K562 (cell line): ENCODE results near the gene CXXC4. TPM values are rescaled to one million over a fixed set of nuclear protein-coding genes. Genes with fewer than 3 reads are reported as not detected.

ENCODE experiments used
- ATAC-seq: fragments of 200-7000 bp; cut with Tn5 transposase; 3 replicates; pipeline ENCODE4 v1.9.1; 2020; ENCODE audit warnings: moderate library complexity
- Bru-seq: library from RNA; stranded (reverse); fragments of 400-500 nt; gene quantifications from one replicate; lab custom pipeline; 2021; lab: Mats Ljungman, UMichigan
- BruChase-seq, 2 experiments: library from RNA; stranded (reverse); fragments of 400-500 nt; gene quantifications; one replicate each; lab custom pipeline; 2021; lab: Mats Ljungman, UMichigan
- BruUV-seq: library from RNA; stranded (reverse); fragments of 400-500 nt; replicated peaks from 2 replicates; lab custom pipeline; 2021; lab: Mats Ljungman, UMichigan
- CTCF ChIA-PET: fragments of 300-600 bp; formaldehyde crosslinking; extraction: SDS; loops from one replicate; lab custom pipeline; 2021; ENCODE audit warnings: low intra/inter-chr PET ratio; lab: Yijun Ruan, JAX
- POLR2A ChIA-PET: fragments of 300-600, 350-650 bp; sonication (Branson Sonifier 250); formaldehyde crosslinking; extraction: SDS; loops from one replicate; lab custom pipeline; 2021; ENCODE audit warnings: antibody characterized with exemption, inconsistent platforms; lab: Yijun Ruan, JAX
- DNase-seq, 4 experiments: peaks; one replicate each; pipeline versions ENCODE4 v3.0.0 to v3.0.0-alpha.2; 2011 to 2018; ENCODE audit warnings: low spot score in 3 of 4, mixed read lengths in 3 of 4; ENCODE audit errors: extremely low read depth in 1 of 4
- FAIRE-seq: peaks from 2 replicates; lab custom pipeline; 2011; peaks lifted over from hg19 to GRCh38; lab: Jason Lieb, UNC
- H2AFZ ChIP-seq: 2 replicates; pipeline ENCODE4 v1.6.0; 2011; ENCODE audit warnings: low read depth, low read length, control low read depth, inconsistent platforms
- H3K27ac ChIP-seq: fragments of 200-600 bp; 3 replicates; pipeline ENCODE4 v1.8.0; 2011; ENCODE audit warnings: low read depth, mild to moderate bottlenecking, control low read depth, inconsistent platforms, low read length, moderate library complexity, mixed read lengths; ENCODE audit errors: extremely low read depth
- H3K27me3 ChIP-seq, 2 experiments: fragments of 300-600 bp in 1 of 2; 2 replicates in 1 of 2; 3 replicates in 1 of 2; pipeline versions ENCODE4 v1.6.0 to v1.8.0; 2011; ENCODE audit warnings: inconsistent platforms in 2 of 2, low read length in 2 of 2, mild to moderate bottlenecking in 1 of 2, mixed read lengths in 1 of 2, moderate library complexity in 1 of 2; ENCODE audit not compliant: control insufficient read depth in 2 of 2, insufficient read depth in 2 of 2
- H3K36me3 ChIP-seq: fragments of 300-600 bp; 3 replicates; pipeline ENCODE4 v1.8.0; 2011; ENCODE audit warnings: mild to moderate bottlenecking, low read length, inconsistent platforms; ENCODE audit not compliant: control insufficient read depth, insufficient read depth
- H3K4me1 ChIP-seq, 2 experiments: fragments of 200-600 bp in 1 of 2; replicated peaks in 1 of 2; 2 replicates in 1 of 2; 3 replicates in 1 of 2; pipeline versions ENCODE4 v1.5.1 to v1.8.0; 2011; ENCODE audit warnings: inconsistent platforms in 2 of 2, low read length in 2 of 2, mild to moderate bottlenecking in 1 of 2, mixed read lengths in 1 of 2, moderate library complexity in 1 of 2; ENCODE audit not compliant: control insufficient read depth in 2 of 2, insufficient read depth in 2 of 2
- H3K4me2 ChIP-seq: 2 replicates; pipeline ENCODE4 v1.6.1; 2011; ENCODE audit warnings: low read length, control low read depth, inconsistent platforms, mixed read lengths; ENCODE audit not compliant: insufficient read depth
- H3K4me3 ChIP-seq: fragments of 200-600 bp; sonication (generic), shearing (Covaris generic); 2 replicates; pipeline ENCODE4 v1.5.1; 2016; ENCODE audit warnings: control low read depth, inconsistent platforms
- H3K79me2 ChIP-seq: fragments of 200-600 bp; 3 replicates; pipeline ENCODE4 v1.8.0; 2011; ENCODE audit warnings: low read length, inconsistent platforms; ENCODE audit not compliant: control insufficient read depth, insufficient read depth
- H3K9ac ChIP-seq, 2 experiments: 2 replicates each; pipeline versions ENCODE4 v1.6.0 to v1.6.1; 2011; ENCODE audit warnings: low read depth in 2 of 2, low read length in 2 of 2, control low read depth in 1 of 2, inconsistent platforms in 1 of 2, mild to moderate bottlenecking in 1 of 2, mixed read lengths in 1 of 2; ENCODE audit not compliant: insufficient read depth in 1 of 2
- H3K9me1 ChIP-seq: one replicate; pipeline ENCODE4 v1.6.0; 2011; ENCODE audit warnings: inconsistent platforms, mild to moderate bottlenecking, low read length, moderate library complexity; ENCODE audit not compliant: control insufficient read depth, insufficient read depth
- H3K9me3 ChIP-seq: replicated peaks from 2 replicates; pipeline ENCODE4 v1.5.1; 2011; ENCODE audit warnings: low read depth, low read length, inconsistent platforms; ENCODE audit not compliant: control insufficient read depth, insufficient read depth
- H4K20me1 ChIP-seq: replicated peaks from 2 replicates; pipeline ENCODE4 v1.6.1; 2011; ENCODE audit warnings: low read length, inconsistent platforms, mixed read lengths; ENCODE audit not compliant: control insufficient read depth, insufficient read depth
- CBX5 ChIP-seq: IDR thresholded peaks from 2 replicates; pipeline ENCODE4 v1.6.1; 2014; ENCODE audit warnings: low read depth, borderline replicate concordance
- CREB3 ChIP-seq: fragments of 450-650 bp; conservative IDR thresholded peaks from 2 replicates; pipeline ENCODE4 v1.6.1; 2016; ENCODE audit warnings: missing genetic modification characterization, low read depth, mild to moderate bottlenecking, missing compliant biosample characterization, moderate library complexity
- FOXJ2 ChIP-seq: fragments of 200-800 bp; sonication (Bioruptor generic); IDR thresholded peaks from 2 replicates; pipeline ENCODE4 v1.6.1; 2016; ENCODE audit warnings: missing genetic modification characterization, missing compliant biosample characterization
- L3MBTL2 ChIP-seq: fragments of 450-650 bp; IDR thresholded peaks from 2 replicates; pipeline ENCODE4 v1.6.1; 2016; ENCODE audit warnings: mild to moderate bottlenecking, moderate library complexity
- MAZ ChIP-seq, 2 experiments: fragments of 450-650 bp in 1 of 2; sonication (generic) in 1 of 2; formaldehyde crosslinking; IDR thresholded peaks in 1 of 2; conservative IDR thresholded peaks in 1 of 2; 2 replicates each; pipeline versions ENCODE4 v1.4.0 to v1.5.0; 2020; ENCODE audit warnings: mild to moderate bottlenecking in 1 of 2, missing genetic modification reagents in 1 of 2
- NR0B1 ChIP-seq: fragments of 450-650 bp; IDR thresholded peaks from one replicate; pipeline ENCODE4 v1.6.1; 2018; ENCODE audit warnings: mild to moderate bottlenecking, moderate library complexity; ENCODE audit not compliant: partially characterized antibody
- whole genome bisulfite sequencing: fragments of 100-300 bp; shearing (Covaris generic); methylation state at CpG from one replicate; pipeline ENCODE4 v1.1.6; 2016; ENCODE audit warnings: low coverage, mixed read lengths; ENCODE audit not compliant: insufficient coverage; ENCODE audit errors: missing lambda C conversion rate; 5-methylcytosine and 5-hydroxymethylcytosine counted together
- in situ Hi-C: fragments of 300-500 bp; cut with MboI; formaldehyde crosslinking; loops from 4 replicates; pipeline ENCODE4 v1.15.0; 2018; ENCODE audit warnings: inconsistent platforms, mixed read lengths
- intact Hi-C: fragments of 100-400 bp; cut with micrococcal nuclease; formaldehyde crosslinking; loops from 2 replicates; pipeline ENCODE4 v1.14.2; 2022
- long read RNA-seq, 3 experiments: library from polyadenylated mRNA in 2 of 3; library from RNA in 1 of 3; unstranded in 2 of 3; stranded (forward) in 1 of 3; transcript quantifications; one replicate each; pipeline ENCODE4 v2.0.0, GENCODE V29; 2019 to 2022
- polyA minus RNA-seq, 3 experiments: library from RNA; depleted of rRNA, polyadenylated mRNA; stranded (reverse); fragments of >200 nt; gene quantifications; 2 replicates each; pipeline ENCODE4 v1.2.3, GENCODE V29; 2011
- polyA plus RNA-seq, 8 experiments: library from polyadenylated mRNA; depleted of rRNA in 4 of 8; stranded (reverse) in 5 of 8; unstranded in 3 of 8; fragments of >200 nt; fragmentation: Nextera tagmentation in 2 of 8; fragmentation: Illumina TruSeq in 1 of 8; extraction: Ambion mirVana in 2 of 8; extraction: Trizol in 1 of 8; gene quantifications; 2 replicates each; pipeline versions ENCODE4 v1.2.1 to v1.2.3, GENCODE V29; 2011 to 2014; ENCODE audit warnings: inconsistent platforms in 1 of 8, missing spikeins in 1 of 8
- total RNA-seq, 7 experiments: library from RNA; depleted of rRNA in 6 of 7; stranded (reverse); fragments of >200 nt in 6 of 7; fragmentation: Illumina TruSeq in 2 of 7; extraction: Trizol in 2 of 7; gene quantifications; 2 replicates each; pipeline versions ENCODE4 v1.2.1 to v1.2.3, GENCODE V29; 2011 to 2021; ENCODE audit warnings: low replicate concordance in 1 of 7

Gene CXXC4
- total RNA-seq (2011; cell fraction: chromatin; rRNA removed; ENCODE audit: low replicate concordance): not detected in 2 replicates
- not detected in 2 replicates for total RNA-seq (2011; cell fraction: nucleolus; rRNA removed)
- total RNA-seq (2011; cell fraction: nucleoplasm; rRNA removed): not detected in 2 replicates
- total RNA-seq (2014; rRNA removed) (not detected in 2 replicates), total RNA-seq (2014; rRNA removed; fragmentation: Illumina TruSeq; extraction: Trizol) (not detected in 2 replicates), total RNA-seq (2015; rRNA removed; fragmentation: Illumina TruSeq; extraction: Trizol) (0.04 TPM in 1 of 2 replicates, not detected in the other), total RNA-seq (2021) (not detected in 2 replicates), polyA plus RNA-seq (2011; rRNA removed) (not detected in 2 replicates), polyA plus RNA-seq (2014; fragmentation: Illumina TruSeq; extraction: Trizol) (not detected in 2 replicates), polyA plus RNA-seq (2014; fragmentation: Nextera tagmentation; extraction: Ambion mirVana) (not detected), polyA plus RNA-seq (2014; rRNA removed) (not detected in 2 replicates), polyA minus RNA-seq (2011; rRNA and poly(A)+ RNA removed) (not detected in 2 replicates), Bru-seq, nascent RNA (percentile 19 among the genes with signal in this experiment), BruChase-seq, experiment 1, labeled RNA remaining after a 2-hour chase (percentile 23 among the genes with signal in this experiment), BruChase-seq, experiment 2, labeled RNA remaining after a 6-hour chase (percentile 24 among the genes with signal in this experiment)
- not detected in 2 replicates for polyA plus RNA-seq (2011; cell fraction: cytosol; rRNA removed)
- not detected in 2 replicates for polyA plus RNA-seq (2011; cell fraction: nucleus; rRNA removed)
- 0.01 and 0.03 TPM in 2 replicates for polyA plus RNA-seq (2012)
- not detected in 2 replicates for polyA minus RNA-seq (2011; cell fraction: cytosol; rRNA and poly(A)+ RNA removed)
- polyA minus RNA-seq (2011; cell fraction: nucleus; rRNA and poly(A)+ RNA removed): not detected in 2 replicates
- long read RNA-seq, experiment 1: 0 reads
- long read RNA-seq, experiment 2: 0 reads
- long read RNA-seq, experiment 3: 0 reads

- H3K79me2 ChIP-seq: no peaks in the 10 kb centered on the region
- ChIA-PET POLR2A (interaction anchor here (0.6 kb wide), 1 partner anchor 260 kb away, joined by 3 read pairs; no protein-coding TSS in a partner anchor), CTCF (interaction anchor here (0.6 kb wide), 1 partner anchor 291 kb away, joined by 3 read pairs; no protein-coding TSS in a partner anchor)
- peak; percentile 35 to 64 (median 50) for DNase-seq
- peak within 1 kb of the TSS; percentile 64 for H3K4me2 ChIP-seq
- peak; percentile 76 for ATAC-seq
- FAIRE-seq: peak; percentile 58
- intact Hi-C loops (loop anchor here (10.0 kb wide), 1 partner anchor 980 kb away; the partner anchor contains the start of gene PPA2), in situ Hi-C loops (no loop called here)
- no peak within 1 kb of the TSS for H3K27ac ChIP-seq
- no peaks in the 10 kb centered on the region for H3K36me3 ChIP-seq
- WGBS: 4% methylated on average over 16 of the region's 42 CpGs
- no peaks in the 10 kb centered on the region for H3K9me3 ChIP-seq
- no TSS peak for BruUV-seq
- peak within 1 kb of the TSS; percentile 82 for H2AFZ ChIP-seq
- peaks cover 0 to 15% of the 10 kb centered on the region in 2 experiments; a peak in 3 of 5 replicates for H3K4me1 ChIP-seq
- no peaks in the 10 kb centered on the region; the same call in 1 of the 2 replicates for H4K20me1 ChIP-seq
- H3K9me1 ChIP-seq: no peaks in the 10 kb centered on the region
- peak within 1 kb of the TSS; percentile 21 to 85; a peak in 3 of 4 replicates for H3K9ac ChIP-seq
- H3K4me3 ChIP-seq: peak within 1 kb of the TSS; percentile 28
- no peaks in the 10 kb centered on the region for H3K27me3 ChIP-seq
- TF ChIP-seq CREB3: no peak
- TF ChIP-seq FOXJ2 (tag): no peak
- TF ChIP-seq NR0B1: no peak
- no peak for TF ChIP-seq CBX5
- peak in 1 of 2 experiments; percentile 58; a peak in 2 of 4 replicates for TF ChIP-seq MAZ (CRISPR knock-in tag; conservative IDR thresholded peaks at IDR 0.05 in 1 of 2, IDR thresholded peaks at IDR 0.05 in 1 of 2)
- peak; percentile 43; the same call in 1 of the 2 replicates for TF ChIP-seq L3MBTL2
Measured at GRCh38 chr4:104494822-104495559, at the start of gene CXXC4. TSS of gene CXXC4 (minus strand) at chr4:104494894. CDS start at chr4:104491802, 3,092 bp downstream.
